HG03159 (cell line): ENCODE data around the gene ZNF768.
"Not testable (repeated sequence)": the region's sequence is repeated elsewhere in the genome, so short reads cannot be mapped to it uniquely, and the experiment has no call there.

Source experiments
- ATAC-seq: cut with Tn5 transposase; IDR thresholded peaks from one replicate; pipeline ENCODE4 v1.9.1; 2021; ENCODE audit warnings: mild to moderate bottlenecking, moderate library complexity; ENCODE audit not compliant: unreplicated experiment

The ZNF768 gene

DNA sequence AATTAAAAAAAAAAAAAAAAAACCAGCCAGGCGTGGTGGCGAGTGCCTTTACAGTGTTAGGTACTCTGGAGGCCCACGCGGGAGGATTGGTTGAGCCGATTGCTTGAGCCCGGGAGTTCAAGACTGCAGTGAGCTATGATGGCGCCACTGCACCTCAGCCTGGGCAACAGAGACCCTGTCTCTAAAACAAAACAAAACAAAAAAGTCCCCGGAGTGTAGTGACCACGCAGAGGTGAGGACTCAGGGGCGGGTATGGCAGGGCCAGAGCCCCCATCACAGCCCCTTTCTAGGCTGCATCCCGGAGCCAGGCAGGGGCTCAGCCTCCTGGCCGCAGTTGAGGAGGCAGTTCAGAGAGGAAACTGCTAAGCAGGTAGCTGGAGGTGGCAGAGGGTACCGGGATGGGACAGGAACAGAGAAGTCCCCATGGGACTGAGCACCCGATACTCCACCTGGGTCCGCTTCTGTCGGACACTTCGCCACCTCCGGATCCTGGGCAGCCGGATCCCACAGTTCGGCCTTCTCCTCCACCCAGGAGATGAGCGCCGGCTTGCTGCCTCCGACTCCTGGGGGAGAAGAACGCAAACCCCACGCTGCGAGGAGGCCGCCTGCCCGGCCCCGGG, 7.5 kb upstream of the ZNF768 start:
- peak; percentile 23 for ATAC-seq

DNA sequence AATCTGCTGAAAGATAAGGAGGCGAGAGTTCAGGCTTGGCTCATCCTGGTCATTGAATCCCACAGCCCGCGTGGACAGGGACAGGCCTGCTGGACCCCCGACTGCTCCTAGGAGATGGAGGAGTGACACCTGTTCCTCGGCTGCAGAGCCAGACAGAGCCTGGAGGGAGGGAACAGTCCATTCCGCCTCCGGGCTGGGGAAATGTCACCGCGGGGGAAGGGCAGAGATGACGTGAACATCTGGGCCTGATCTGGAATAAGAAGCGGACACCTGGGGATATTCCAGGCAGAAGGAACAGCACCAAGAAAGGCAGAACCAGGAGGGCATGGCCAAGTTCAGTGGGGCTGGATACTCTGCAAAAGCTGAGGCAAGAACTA, 6.8 kb upstream of the ZNF768 start:
- no peak for ATAC-seq

DNA sequence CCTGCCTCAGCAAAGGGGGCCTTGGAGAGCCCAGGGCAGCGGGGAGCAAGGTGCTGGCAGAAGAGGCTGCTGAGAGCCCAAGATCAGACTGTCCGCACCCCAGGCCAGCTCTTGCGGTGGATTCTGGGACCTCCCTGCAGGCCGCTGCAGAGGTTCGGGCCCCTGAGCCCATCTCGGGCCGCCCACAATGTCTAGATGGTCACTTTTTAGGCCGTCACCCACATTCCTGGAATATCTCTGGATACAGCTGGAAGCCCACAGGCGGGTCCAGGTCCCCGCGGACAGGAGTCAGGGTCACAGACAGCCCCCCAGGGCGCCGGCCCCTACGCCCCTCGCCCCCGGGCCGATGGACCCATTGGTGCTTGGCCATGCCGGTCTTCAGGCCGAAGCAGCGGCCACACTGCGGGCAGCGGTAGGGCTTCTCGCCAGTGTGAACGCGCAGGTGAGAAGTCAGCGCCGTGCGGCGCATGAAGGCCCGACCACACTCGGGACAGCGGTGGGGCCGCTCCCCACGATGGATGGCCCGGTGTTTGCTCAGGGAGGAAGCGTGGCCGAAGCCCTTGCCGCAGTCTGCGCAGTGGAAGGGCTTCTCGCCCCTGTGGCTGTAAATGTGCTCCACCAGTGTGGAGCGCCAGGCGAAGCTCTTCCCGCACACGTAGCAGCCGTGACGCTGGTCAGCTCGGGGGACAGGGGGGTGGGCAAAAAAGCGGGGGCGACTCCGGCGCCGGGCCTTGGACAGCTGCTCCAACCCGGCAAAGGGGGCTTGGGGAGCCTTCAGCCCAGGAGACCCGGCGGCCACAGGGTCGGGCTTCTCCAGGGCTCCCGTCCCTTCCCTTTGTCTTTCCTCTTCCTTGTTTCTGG, 6.1 kb upstream of the ZNF768 start:
- ATAC-seq, result no peak

DNA sequence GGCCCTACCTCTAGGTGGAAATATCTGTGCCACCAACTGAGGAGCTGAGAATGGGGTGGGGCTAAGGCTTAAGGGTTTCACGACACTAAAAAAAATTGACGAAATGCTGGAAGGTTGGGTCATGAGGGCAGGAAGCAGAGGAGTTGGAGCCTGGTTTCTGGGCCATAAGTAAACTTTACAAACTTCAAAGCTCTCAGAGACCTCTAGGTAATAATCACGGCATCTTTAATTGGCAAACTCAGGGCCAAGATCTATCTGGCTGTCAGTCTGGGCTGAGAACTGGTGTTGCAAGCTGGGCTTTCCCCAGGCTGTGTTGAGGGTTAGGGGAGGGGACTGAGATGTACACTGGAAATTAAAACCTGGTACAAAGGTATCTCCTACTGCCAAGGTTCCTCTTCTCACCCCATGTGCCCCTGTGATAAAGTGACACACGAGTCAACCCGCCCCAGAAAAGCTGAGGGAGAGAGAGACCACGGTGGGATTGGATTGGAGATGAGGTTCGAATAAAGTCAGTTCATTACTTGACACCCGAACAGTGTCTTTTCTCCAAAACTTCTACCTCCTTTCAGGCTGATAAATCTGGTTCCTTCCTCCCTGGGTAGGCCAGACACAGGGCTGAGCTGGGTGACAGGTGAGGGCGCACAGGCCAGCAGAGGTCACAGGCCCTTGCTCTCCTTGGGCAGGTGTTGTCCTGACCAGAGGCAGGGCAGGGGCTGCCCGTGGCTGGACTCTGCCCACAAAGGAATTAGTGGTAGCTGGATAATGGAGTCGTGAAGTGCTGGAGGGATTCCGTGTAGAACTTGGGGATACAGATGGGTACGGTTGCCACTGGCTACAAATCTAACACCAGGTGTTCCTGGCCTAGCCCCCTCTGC, 4.0 kb upstream of the ZNF768 start:
- ATAC-seq, result no peak

DNA sequence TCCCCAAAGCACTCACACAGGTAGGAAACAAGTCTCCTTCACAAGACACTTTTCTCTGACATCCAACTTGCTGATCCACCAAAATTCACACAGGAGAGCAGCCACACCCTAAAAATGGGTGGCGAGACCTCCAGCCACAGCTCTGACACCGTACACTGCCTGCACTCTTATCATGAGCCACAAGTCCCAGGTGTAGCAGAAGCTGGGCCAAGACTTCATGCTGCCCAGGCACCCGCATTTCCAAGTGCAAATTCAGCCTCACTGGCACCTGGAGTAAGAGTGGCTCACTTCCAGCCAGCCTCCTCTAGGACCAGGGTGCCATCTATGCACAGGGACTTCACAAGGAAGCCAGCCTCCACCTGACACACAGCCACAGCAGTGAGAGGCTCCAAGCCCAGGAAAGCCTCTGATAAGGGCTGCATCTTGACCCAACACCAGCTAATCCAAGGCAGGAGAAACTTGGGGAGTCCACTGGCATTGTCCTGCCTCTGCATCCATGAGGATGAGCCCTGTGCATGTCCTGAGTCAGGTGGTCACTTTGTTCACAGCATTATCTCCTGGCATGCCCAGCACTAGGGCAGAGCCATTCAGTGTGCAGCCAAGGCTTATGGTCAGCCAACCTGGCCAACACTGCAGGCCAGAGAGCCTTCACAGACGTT, 2.6 kb upstream of the ZNF768 start:
- no peak for ATAC-seq

DNA sequence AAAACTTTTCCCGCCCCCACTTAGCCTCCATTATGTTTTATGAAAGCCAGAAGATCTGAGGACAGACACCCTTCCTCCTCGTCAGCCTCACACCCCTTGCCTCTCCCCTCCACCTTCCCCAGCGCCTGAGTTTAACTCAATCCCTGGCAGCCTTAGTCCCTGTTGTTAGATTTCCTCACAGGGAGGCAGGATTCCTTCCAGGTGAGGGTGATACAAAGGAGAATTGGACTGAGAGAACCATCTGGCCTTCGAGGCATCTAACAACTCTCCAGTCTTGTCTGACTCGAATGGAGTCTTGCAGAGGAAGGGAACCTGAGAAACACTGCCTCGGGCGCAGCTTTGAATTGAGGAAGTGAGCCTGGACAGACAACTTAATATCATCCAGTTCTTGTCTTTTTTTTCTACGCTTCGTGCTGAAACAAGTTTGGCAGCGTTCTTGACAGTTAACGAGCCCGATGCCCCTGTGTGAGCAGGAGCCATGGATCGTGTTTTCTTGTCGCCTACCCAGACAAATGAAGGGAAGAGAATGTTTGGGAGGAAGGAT, 1.3 kb upstream of the ZNF768 start:
- no peak for ATAC-seq

DNA sequence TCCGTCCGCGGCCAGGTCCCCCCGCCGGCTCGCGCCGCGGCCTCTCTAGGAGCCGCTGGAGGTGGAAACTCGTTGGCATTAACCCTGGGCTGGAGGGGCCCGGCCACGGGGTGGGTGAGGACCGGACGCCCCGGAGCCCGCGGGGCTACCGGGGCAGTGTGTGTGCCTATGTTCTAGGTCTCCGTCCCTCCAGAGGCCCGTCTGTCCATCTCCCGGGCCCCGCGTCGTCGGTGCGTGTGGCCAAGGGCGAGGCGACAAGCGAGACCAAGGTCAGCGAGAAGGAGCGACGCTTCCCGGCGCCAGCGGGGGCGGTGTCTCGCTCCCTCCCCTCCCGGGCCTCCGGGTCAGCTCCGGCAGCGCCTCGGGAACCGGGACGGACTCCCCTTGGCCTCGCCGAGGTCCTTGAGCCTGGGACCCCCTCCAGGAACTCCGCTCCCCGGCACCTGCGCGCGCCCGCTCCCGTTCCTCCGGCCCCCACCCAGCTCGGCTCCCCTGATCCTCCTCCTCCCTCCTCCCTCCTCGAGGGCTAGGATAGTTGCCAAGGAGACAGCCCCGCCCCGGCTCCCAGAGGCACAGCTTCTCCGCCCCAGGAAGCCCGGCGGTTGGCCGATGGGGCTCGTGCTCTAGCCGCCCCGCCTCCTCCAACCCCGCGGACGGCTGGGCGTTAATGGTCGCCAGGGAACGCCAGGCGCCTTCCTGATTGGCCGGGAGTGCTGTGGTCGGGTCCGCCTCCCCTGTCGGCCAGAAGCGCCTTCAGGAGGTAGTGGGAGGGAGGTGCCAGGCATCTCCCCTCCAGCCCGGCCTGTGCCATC, 663 bp upstream of the ZNF768 start:
- peak; percentile 74 for ATAC-seq

DNA sequence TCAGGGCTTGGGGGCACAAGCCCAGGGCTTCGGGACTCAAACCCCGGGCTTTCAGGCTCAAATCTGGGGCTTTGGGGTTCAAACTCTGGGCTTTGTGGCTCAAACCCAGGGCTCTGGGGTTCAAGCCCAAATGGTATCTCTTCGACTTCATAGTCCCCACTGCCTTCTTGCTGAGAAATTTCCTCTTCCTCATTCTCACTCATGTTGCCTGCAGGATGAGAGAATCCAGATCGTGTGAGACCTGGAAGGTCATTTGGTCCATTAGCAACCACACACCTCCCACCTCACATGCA, 576 bp downstream of the ZNF768 start:
- ATAC-seq, result no peak

DNA sequence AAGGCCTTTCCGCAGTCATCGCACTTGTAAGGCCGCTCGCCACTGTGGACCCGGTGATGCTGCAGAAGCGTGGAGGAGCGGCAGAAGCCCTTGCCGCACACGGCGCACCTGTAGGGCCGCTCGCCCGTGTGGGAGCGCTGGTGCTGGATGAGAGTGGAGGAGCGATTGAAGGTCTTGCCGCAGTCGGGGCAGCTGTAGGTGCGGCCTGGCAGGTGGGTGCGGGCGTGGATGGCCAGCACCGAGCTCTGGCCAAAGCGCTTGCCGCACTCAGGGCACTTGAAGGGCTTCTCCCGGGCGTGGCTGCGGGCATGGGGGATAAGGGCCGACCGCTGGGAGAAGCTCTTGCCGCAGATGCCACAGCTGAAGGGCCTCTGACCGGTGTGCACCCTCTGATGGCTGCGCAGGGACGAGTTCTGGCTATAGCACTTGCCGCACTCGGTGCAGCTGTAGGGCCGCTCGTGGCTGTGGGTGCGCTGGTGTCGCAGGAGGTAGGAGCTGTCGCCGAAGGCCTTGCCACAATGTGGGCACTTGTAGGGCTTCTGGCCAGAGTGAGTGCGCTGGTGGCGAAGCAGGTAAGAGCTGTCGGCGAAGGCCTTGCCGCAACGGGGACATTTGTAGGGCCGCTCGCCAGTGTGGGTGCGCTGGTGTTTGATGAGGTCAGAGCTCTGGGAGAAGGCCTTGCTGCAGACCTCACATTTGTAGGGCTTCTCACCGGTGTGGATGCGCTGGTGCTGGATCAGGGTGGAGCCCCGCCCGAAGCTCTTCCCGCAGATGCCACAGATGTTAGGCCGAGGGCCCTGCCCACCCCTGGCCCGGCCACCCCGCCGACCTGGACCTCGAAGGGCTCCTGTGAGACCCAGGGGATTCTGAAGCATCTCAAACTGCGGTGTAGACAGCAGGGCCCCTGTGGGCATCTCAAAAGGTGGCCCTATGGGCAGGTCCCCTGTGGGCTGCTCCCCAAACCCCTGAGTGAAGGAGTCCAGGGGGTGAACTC, 1.5 kb downstream of the ZNF768 start:
- no peak for ATAC-seq

DNA sequence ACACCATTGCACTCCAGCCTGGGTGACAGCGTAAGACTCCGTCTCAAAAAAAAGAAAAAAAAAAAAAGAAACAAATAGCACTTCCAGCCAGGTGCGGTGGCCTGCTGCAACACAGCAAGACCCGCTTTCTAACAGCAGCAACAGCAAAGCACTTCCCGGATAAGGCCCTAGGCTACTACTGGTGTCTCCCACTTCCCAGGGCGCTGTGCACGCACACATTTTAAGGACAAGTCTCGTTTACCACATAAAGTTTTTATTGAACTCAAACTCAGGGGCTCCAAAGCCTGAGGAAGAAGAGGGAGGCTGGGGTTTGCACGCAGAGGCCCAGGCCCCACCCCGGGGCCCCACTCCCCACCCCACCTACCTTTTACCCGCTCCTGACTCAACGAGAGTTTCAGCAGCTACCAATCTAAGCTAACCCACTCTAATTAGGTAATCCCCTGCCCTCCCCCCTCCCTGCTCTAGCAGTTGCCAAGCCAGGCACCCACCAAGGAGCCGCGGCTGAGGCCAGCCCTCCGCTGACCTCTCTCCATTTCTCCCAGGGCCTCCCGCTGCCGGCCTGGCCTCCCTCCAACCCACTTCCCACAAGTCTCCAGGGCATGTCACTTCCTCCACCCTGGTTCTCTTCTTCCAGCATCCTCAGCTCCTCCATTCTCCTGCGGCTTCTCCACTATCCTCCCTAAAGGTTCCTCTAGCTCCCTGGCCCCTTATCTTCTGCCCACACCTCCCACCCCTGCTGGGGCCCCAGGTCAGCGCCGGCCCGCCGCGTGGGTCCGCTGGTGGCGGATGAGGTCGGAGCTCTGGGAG, 2.4 kb downstream of the ZNF768 start:
- no peak for ATAC-seq

DNA sequence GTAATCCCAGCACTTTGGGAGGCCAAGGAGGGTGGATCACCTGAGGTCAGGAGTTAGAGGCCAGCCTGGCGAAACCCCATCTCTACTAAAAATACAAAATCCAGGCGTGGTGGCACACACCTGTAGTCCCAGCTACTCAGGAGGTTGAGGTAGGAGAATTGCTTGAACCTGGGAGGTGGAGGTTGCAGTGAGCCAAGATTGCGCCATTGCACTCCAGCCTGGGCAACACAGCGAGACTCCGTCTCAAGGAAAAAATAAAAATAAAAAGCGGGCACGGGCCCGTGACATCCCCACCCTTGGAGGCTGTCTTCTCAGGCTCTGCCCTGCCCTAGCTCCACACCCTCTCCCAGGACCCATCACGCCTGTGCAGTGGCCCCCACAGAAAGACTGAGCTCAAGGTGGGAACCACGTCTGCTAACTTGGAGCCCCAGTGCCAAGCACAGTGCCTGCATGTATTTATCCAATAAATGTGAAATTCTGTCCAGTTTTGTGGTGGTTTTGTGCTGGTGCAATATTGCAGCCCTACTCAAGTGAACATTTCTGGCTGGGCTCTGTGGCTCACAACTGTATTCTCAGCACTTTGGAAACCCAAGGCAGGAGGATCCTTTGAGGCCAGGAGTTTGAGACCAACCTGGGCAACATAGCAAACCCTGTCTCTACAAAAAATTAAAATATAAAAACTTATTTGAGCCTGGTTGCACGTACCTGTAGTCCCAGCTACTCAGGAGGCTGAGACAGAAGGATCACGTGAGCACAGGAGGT, 3.5 kb downstream of the ZNF768 start:
- ATAC-seq, result not testable (repeated sequence)

DNA sequence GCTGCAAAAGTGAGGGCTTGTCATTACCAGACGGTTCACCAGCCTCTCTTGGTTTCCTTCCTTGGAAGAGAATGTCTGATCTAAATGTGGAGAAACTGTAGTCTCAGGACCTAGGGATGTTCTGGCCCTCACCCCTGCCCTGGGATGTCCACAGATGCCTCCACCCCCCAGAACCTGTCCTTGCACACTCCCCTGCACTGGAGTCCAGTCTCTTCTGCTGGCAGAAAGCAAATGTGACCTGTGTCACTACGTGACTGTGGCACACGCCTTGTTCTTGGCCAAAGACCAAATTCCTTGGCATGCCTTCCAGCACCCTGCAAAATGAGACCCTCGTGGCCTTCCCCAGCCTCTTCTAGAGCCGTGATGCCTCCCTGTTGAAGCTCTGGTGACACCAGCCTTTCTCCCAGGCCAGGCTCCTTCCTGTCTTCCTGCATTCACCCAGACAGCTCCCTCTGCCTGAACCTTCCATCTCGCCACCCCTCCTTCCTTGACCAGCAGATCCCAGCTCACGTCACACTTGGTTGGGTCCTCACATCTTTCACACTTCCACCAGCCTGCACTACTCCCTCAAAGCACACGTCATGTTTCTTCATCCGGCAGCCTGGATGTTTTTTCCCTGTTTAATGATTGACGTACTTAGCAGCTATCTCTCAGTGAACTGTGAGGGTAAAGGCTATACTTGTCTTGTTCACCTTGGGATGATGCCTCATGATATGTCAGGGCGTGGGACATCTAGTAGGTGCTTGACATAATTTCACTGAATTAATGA, 4.3 kb downstream of the ZNF768 start:
- ATAC-seq, result no peak

DNA sequence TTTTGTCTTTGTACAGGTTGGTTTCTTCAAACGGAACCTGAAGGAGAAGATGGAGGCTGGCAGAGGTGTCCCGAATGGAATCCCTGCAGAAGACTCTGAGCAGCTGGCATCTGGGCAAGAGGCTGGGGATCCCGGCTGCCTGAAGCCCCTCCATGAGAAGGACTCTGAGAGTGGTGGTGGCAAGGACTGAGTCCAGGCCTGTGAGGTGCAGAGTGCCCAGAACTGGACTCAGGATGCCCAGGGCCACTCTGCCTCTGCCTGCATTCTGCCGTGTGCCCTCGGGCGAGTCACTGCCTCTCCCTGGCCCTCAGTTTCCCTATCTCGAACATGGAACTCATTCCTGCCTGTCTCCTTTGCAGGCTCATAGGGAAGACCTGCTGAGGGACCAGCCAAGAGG, 4.9 kb downstream of the ZNF768 start:
- ATAC-seq, result no peak

DNA sequence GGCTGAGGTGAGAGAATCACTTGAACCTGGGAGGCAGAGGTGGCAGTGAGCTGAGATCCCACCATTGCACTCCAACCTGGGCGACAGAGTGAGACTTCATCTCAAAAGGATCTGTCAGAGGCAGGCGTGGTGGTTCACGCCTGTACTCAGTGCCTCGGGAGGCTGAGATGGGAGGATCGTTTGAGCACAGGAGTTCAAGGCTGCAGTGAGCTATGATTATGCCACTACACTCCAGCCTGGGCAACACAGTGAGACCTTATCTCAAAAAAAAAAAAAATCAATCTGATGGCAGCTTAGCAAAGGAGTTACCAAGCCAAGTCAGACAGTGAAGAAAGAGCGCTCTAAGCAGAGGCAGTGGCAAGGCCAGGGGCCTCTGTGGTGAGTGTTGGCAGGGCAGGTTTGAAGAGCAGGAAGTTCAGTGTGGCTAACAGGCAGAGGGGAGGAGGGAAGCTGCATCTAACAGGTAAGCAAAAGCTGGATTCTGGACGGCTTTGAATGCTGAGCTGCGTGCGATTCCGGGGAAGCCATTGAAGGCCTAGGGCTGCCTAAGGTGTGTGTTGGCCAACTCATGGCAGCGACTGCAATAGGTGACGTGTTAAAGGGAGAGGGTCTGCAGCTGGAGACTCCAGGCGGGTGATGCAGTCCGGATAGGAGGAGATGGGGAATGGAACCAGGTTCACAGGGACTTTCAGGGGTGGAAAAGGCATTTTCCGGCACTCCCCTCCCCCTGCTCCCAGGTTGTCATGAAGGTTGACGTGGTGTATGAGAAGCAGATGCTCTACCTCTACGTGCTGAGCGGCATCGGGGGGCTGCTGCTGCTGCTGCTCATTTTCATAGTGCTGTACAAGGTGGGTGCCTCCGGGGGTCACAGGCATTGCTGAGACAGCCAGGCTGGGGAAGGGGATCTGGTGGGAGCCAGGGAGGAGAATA, 7.0 kb downstream of the ZNF768 start:
- no peak for ATAC-seq

DNA sequence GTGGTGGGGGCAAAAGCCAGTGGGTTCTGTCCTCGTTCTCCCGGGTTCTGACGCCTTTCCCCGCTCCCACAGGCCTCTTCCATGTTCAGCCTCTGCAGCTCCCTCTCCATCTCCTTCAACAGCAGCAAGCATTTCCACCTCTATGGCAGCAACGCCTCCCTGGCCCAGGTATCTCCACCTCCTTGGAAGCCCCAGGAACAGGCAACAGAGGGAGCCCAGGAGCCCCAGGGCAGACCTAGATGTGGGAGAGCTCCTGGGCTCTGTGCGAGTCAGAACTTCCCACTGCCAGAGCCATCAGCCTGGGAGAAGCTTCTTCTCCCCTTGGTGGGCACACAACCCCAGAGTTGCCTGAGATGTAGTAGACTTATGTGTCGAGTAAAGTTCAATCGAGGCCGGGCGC, 7.8 kb downstream of the ZNF768 start:
- ATAC-seq, result no peak

DNA sequence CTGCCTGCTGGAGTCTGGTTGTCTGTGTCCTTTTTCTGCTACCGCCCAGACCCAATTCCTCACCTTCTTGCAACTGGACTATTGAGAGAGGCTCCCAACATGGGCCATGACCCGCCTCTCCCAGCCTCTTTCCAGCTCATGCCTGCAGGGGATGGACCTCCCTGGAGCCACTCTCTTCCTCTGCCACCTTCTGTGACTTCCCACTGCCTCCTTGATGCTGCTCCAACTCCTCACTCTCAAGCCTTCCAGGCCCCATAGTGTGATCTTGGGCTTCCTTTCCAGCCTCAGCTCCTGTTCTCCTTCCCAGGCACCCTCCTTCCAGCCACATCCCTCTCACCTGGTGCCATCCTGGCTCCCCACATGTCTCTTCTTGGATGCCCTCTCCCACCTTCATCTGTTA, 11.1 kb downstream of the ZNF768 start:
- ATAC-seq, result no peak
